Prostate gland (tissue), 2 donors: Measurements from ENCODE around the gene HOXB6.

ENCODE experiments used
- CTCF ChIP-seq, 4 experiments: fragments of 200-600 bp in 2 of 4; fragments of 450-650 bp in 2 of 4; sonication (generic) in 2 of 4; IDR thresholded peaks; 1 replicate in 3 of 4; 2 replicates in 1 of 4; pipeline ENCODE4 v1.5.1; 2016 to 2019; ENCODE audit warnings: antibody characterized with exemption in 4 of 4, mild to moderate bottlenecking in 2 of 4, moderate library complexity in 2 of 4
- POLR2A ChIP-seq: fragments of 450-650 bp; IDR thresholded peaks from one replicate; pipeline ENCODE4 v1.6.1; 2016; ENCODE audit warnings: antibody characterized with exemption, mild to moderate bottlenecking

- no peak for TF ChIP-seq CTCF (IDR thresholded peaks at IDR 0.05)
- TF ChIP-seq POLR2A: no peak
Observed at GRCh38 chr17:48583708-48584222, 21.0 kb downstream of the HOXB6 start.
